H1 (cell line): ENCODE results near the gene UBE3C. TPM values are rescaled to one million over a fixed set of nuclear protein-coding genes. Genes with fewer than 3 reads are reported as not detected.

Experiments used
- CTCF ChIA-PET: fragments of 300-600 bp; sonication (Branson Sonifier 250); formaldehyde crosslinking; loops from one replicate; lab custom pipeline; 2021; ENCODE audit not compliant: partially characterized antibody; lab: Charles Lee
- POLR2A ChIA-PET: fragments of 300-600 bp; sonication (Branson Sonifier 250); formaldehyde crosslinking; loops from one replicate; lab custom pipeline; 2021; ENCODE audit warnings: inconsistent platforms; ENCODE audit not compliant: partially characterized antibody; lab: Charles Lee
- DNase-seq, 2 experiments: peaks; one replicate each; pipeline versions ENCODE4 v3.0.0 to v3.0.0-alpha.2; 2010 to 2022; ENCODE audit warnings: low spot score in 2 of 2, low read depth in 1 of 2, mixed read lengths in 1 of 2
- FAIRE-seq: peaks from 2 replicates; lab custom pipeline; 2011; peaks lifted over from hg19 to GRCh38; lab: Jason Lieb, UNC
- H2AFZ ChIP-seq: 2 replicates; pipeline ENCODE4 v1.8.1; 2012; ENCODE audit warnings: low read length, inconsistent platforms
- H2AK5ac ChIP-seq: 2 replicates; pipeline ENCODE4 v1.6.1; 2013; ENCODE audit warnings: low read depth, low read length
- H2BK120ac ChIP-seq: replicated peaks from 2 replicates; pipeline ENCODE3; 2013; ENCODE audit warnings: low read depth, low read length, inconsistent platforms
- H2BK12ac ChIP-seq: 2 replicates; pipeline ENCODE4 v1.6.1; 2013; ENCODE audit warnings: low read depth, low read length
- H2BK15ac ChIP-seq: 2 replicates; pipeline ENCODE4 v1.6.1; 2013; ENCODE audit warnings: low read length
- H2BK20ac ChIP-seq: 2 replicates; pipeline ENCODE4 v1.6.1; 2013; ENCODE audit warnings: low read length
- H2BK5ac ChIP-seq: 2 replicates; pipeline ENCODE4 v1.6.1; 2013; ENCODE audit warnings: low read depth, low read length
- H3K14ac ChIP-seq: 2 replicates; pipeline ENCODE4 v1.6.1; 2013; ENCODE audit warnings: inconsistent platforms; ENCODE audit not compliant: insufficient read length
- H3K18ac ChIP-seq: 2 replicates; pipeline ENCODE4 v1.6.1; 2013; ENCODE audit warnings: low read length; ENCODE audit errors: extremely low read depth
- H3K23ac ChIP-seq: 2 replicates; pipeline ENCODE4 v1.6.1; 2013; ENCODE audit warnings: inconsistent platforms; ENCODE audit not compliant: insufficient read length
- H3K23me2 ChIP-seq: 2 replicates; pipeline ENCODE4 v1.6.1; 2013; ENCODE audit warnings: low read depth, low read length
- H3K27ac ChIP-seq: 2 replicates; pipeline ENCODE4 v1.6.1; 2011; ENCODE audit warnings: low read depth, low read length, inconsistent platforms
- H3K27me3 ChIP-seq, 4 experiments: replicated peaks in 1 of 4; 1 replicate in 1 of 4; 2 replicates in 3 of 4; pipeline versions ENCODE4 v1.6.1 to v1.8.1; 2011 to 2013; ENCODE audit warnings: low read length in 3 of 4, mild to moderate bottlenecking in 3 of 4, inconsistent platforms in 2 of 4, mixed read lengths in 2 of 4, moderate library complexity in 1 of 4; ENCODE audit not compliant: control insufficient read depth in 3 of 4, insufficient read depth in 3 of 4; ENCODE audit errors: extremely low read depth in 1 of 4
- H3K36me3 ChIP-seq, 4 experiments: 2 replicates each; pipeline versions ENCODE4 v1.6.1 to v1.8.1; 2011 to 2013; ENCODE audit warnings: mild to moderate bottlenecking in 4 of 4, low read length in 3 of 4, moderate library complexity in 2 of 4, control low read depth in 1 of 4, inconsistent platforms in 1 of 4; ENCODE audit not compliant: insufficient read depth in 4 of 4, control insufficient read depth in 2 of 4
- H3K4ac ChIP-seq: replicated peaks from 2 replicates; pipeline ENCODE3; 2013; ENCODE audit warnings: low read length, low read depth, mixed read lengths, inconsistent platforms; ENCODE audit not compliant: insufficient read length
- H3K4me1 ChIP-seq, 4 experiments: replicated peaks in 1 of 4; 1 replicate in 1 of 4; 2 replicates in 3 of 4; pipeline versions ENCODE4 v1.6.1 to v1.8.1; 2011 to 2013; ENCODE audit warnings: low read length in 3 of 4, inconsistent platforms in 2 of 4, mixed read lengths in 1 of 4; ENCODE audit not compliant: insufficient read depth in 4 of 4, control insufficient read depth in 3 of 4
- H3K4me2 ChIP-seq, 2 experiments: 2 replicates each; pipeline versions ENCODE4 v1.6.1 to v1.8.1; 2011 to 2013; ENCODE audit warnings: low read depth in 2 of 2, low read length in 2 of 2, control low read depth in 1 of 2, inconsistent platforms in 1 of 2, mild to moderate bottlenecking in 1 of 2; ENCODE audit not compliant: insufficient read depth in 1 of 2
- H3K4me3 ChIP-seq, 4 experiments: fragments of 200-600, 300-600 bp in 1 of 4; sonication (generic), shearing (Covaris generic), sonication (Bioruptor Twin) in 1 of 4; 2 replicates each; pipeline versions ENCODE4 v1.5.1 to v1.8.1; 2011 to 2016; ENCODE audit warnings: low read length in 4 of 4, low read depth in 3 of 4, control low read depth in 2 of 4, inconsistent platforms in 2 of 4, mild to moderate bottlenecking in 2 of 4, mixed read lengths in 1 of 4, moderate library complexity in 1 of 4; ENCODE audit not compliant: insufficient read depth in 2 of 4; ENCODE audit errors: extremely low read depth in 1 of 4
- H3K56ac ChIP-seq: replicated peaks from 2 replicates; pipeline ENCODE3; 2013; ENCODE audit warnings: low read depth, mild to moderate bottlenecking, mixed read lengths, low read length, inconsistent platforms; ENCODE audit not compliant: insufficient read length
- H3K79me1 ChIP-seq: 2 replicates; pipeline ENCODE4 v1.6.1; 2013; ENCODE audit warnings: low read depth, low read length, control low read depth
- H3K79me2 ChIP-seq, 2 experiments: 2 replicates each; pipeline versions ENCODE4 v1.6.1 to v1.8.1; 2012 to 2013; ENCODE audit warnings: low read length in 2 of 2, mild to moderate bottlenecking in 2 of 2, inconsistent platforms in 1 of 2; ENCODE audit not compliant: insufficient read depth in 2 of 2, control insufficient read depth in 1 of 2
- H3K9ac ChIP-seq, 4 experiments: replicated peaks in 1 of 4; 1 replicate in 1 of 4; 2 replicates in 3 of 4; pipeline versions ENCODE4 v1.6.1 to v1.8.1; 2011 to 2013; ENCODE audit warnings: low read depth in 3 of 4, low read length in 3 of 4, control low read depth in 2 of 4, mild to moderate bottlenecking in 2 of 4, moderate library complexity in 2 of 4, inconsistent platforms in 1 of 4; ENCODE audit errors: extremely low read depth in 1 of 4
- H3K9me3 ChIP-seq, 2 experiments: 2 replicates each; pipeline versions ENCODE4 v1.6.1 to v1.8.1; 2012 to 2013; ENCODE audit warnings: mild to moderate bottlenecking in 2 of 2, moderate library complexity in 2 of 2, control low read depth in 1 of 2, inconsistent platforms in 1 of 2, low read depth in 1 of 2, low read length in 1 of 2, mixed read lengths in 1 of 2; ENCODE audit not compliant: insufficient read depth in 2 of 2
- H4K20me1 ChIP-seq, 2 experiments: replicated peaks in 1 of 2; 2 replicates each; pipeline versions ENCODE3 to v1.8.1; 2011 to 2013; ENCODE audit warnings: inconsistent platforms in 2 of 2, low read length in 2 of 2, mild to moderate bottlenecking in 1 of 2; ENCODE audit not compliant: insufficient read depth in 2 of 2, control insufficient read depth in 1 of 2
- H4K5ac ChIP-seq: 2 replicates; pipeline ENCODE4 v1.6.1; 2013; ENCODE audit warnings: low read length, low read depth, mixed read lengths, inconsistent platforms; ENCODE audit not compliant: insufficient read length
- H4K8ac ChIP-seq: 2 replicates; pipeline ENCODE4 v1.8.0; 2013; ENCODE audit warnings: mild to moderate bottlenecking, moderate library complexity, low read length, inconsistent platforms; ENCODE audit not compliant: insufficient read depth; ENCODE audit errors: extremely low read depth
- H4K91ac ChIP-seq: replicated peaks from 2 replicates; pipeline ENCODE3; 2013; ENCODE audit warnings: low read length, mixed read lengths, inconsistent platforms; ENCODE audit not compliant: insufficient read length
- CHD1 ChIP-seq: IDR thresholded peaks from 2 replicates; pipeline ENCODE4 v1.6.1; 2012; ENCODE audit warnings: low read depth, low read length, improper control_type of control experiment
- EP300 ChIP-seq, 2 experiments: IDR thresholded peaks; 1 replicate in 1 of 2; 2 replicates in 1 of 2; pipeline ENCODE4 v1.6.1; 2011 to 2012; ENCODE audit warnings: low read depth in 2 of 2, low read length in 2 of 2, mild to moderate bottlenecking in 2 of 2, borderline replicate concordance in 1 of 2, inconsistent platforms in 1 of 2, moderate library complexity in 1 of 2
- FOSL1 ChIP-seq: IDR thresholded peaks from 2 replicates; pipeline ENCODE4 v1.6.1; 2011; ENCODE audit warnings: mild to moderate bottlenecking, low read depth, low read length, moderate library complexity; ENCODE audit not compliant: insufficient read depth
- GTF2F1 ChIP-seq: IDR thresholded peaks from 2 replicates; pipeline ENCODE4 v1.6.1; 2012; ENCODE audit warnings: low read depth, low read length, improper control_type of control experiment, borderline replicate concordance
- KDM5A ChIP-seq: fragments of 200-600 bp; IDR thresholded peaks from 2 replicates; pipeline ENCODE4 v1.7.1; 2012; ENCODE audit warnings: mild to moderate bottlenecking, low read length, inconsistent platforms, mixed read lengths
- SAP30 ChIP-seq: fragments of 300-600 bp; sonication (generic); IDR thresholded peaks from 2 replicates; pipeline ENCODE4 v1.7.1; 2012; ENCODE audit warnings: low read length, moderate library complexity, mild to moderate bottlenecking, inconsistent platforms; ENCODE audit not compliant: insufficient read depth, insufficient replicate concordance
- SRF ChIP-seq: IDR thresholded peaks from 2 replicates; pipeline ENCODE4 v1.6.1; 2011; ENCODE audit warnings: mild to moderate bottlenecking, low read depth, low read length, moderate library complexity
- SUZ12 ChIP-seq: fragments of 200-600 bp; sonication (generic); IDR thresholded peaks from 2 replicates; pipeline ENCODE4 v1.6.1; 2012; ENCODE audit warnings: mild to moderate bottlenecking, inconsistent platforms, low read length, moderate library complexity, mixed read lengths
- WGBS, 2 experiments: shearing (Covaris generic) in 1 of 2; methylation state at CpG; one replicate each; pipeline versions ENCODE4 v1.1.6 to v1.1.7; 2013 to 2015; ENCODE audit warnings: low lambda C conversion rate in 2 of 2, mixed read lengths in 2 of 2, inconsistent platforms in 1 of 2, low coverage in 1 of 2, missing lambda C conversion rate in 1 of 2; ENCODE audit not compliant: insufficient replicate concordance in 2 of 2, insufficient coverage in 1 of 2, insufficient read length in 1 of 2; ENCODE audit errors: extremely low coverage in 1 of 2, missing lambda C conversion rate in 1 of 2; 5-methylcytosine and 5-hydroxymethylcytosine counted together
- polyA plus RNA-seq, 7 experiments: library from polyadenylated mRNA; depleted of rRNA in 3 of 7; stranded (reverse) in 5 of 7; unstranded in 2 of 7; fragments of >200 nt in 5 of 7; fragments of 200-250 nt in 2 of 7; gene quantifications; 1 replicate in 5 of 7; 2 replicates in 1 of 7; 4 replicates in 1 of 7; pipeline versions ENCODE4 v1.2.1 to v1.2.3, GENCODE V29; 2011 to 2013; ENCODE audit warnings: missing spikeins in 2 of 7, mixed read lengths in 2 of 7
- total RNA-seq: library from RNA; stranded (reverse); fragmentation: NEBNext Ultra II Directional; extraction: Animal tissue kit (Norgen Biotek cat#: 25700); gene quantifications from 2 replicates; pipeline ENCODE4 v1.2.1, GENCODE V29; 2021
- TF ChIP-seq, protein P1 (sequence below), 3 experiments: IDR thresholded peaks; 1 replicate in 2 of 3; 2 replicates in 1 of 3; pipeline versions ENCODE4 v1.5.1 to v1.6.1; 2011; ENCODE audit warnings: low read length in 3 of 3, mild to moderate bottlenecking in 3 of 3, inconsistent platforms in 2 of 3, low read depth in 1 of 3, moderate library complexity in 1 of 3; ENCODE audit not compliant: insufficient read depth in 1 of 3; ENCODE audit errors: control extremely low read depth in 1 of 3

The UBE3C gene
- total and polyA plus RNA-seq, 2 of the 8 experiments (the other 6 are each of a cell fraction or from before 2014, with no cell fraction given): 32.0 to 54.1 TPM

DNA sequence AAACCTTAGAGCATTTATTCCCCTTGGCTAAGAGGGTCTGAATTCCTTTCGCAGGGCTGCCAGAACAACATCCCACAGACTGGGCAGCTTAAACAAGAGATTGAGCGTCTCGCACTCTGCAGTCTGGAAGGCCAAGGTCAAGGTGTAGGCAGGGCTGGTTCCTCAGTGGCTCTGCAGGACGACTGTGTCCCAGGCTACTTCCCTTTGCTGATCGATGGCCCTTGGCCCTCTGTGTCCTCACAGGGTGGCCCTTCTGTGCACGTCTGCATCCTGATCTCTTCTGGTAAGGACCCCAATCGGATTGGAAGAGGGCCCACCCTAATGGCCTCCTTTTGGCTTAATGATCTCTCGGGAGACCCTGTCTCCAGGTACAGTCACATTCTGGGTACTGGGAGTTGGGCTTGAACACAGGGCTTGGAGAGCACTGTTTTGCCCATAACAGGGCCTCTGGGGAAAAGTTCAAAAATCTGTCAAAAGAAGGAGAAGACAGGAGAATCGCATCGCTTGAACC, 162.9 kb downstream of the UBE3C start:
- Histone ChIP-seq H2BK120ac (peak overlapping the region; percentile 49), H3K4me1 (peaks cover 0 to 2% (median under 1%) of the 10 kb centered on the region in 4 experiments; a peak in 5 of 7 replicates), H3K79me2 (no peaks in the 10 kb centered on the region), H3K23me2 (peaks cover 10% of the 10 kb centered on the region; the same call in 1 of the 2 replicates), H3K9me3 (no peaks in the 10 kb centered on the region), H2BK12ac (peak overlapping the region; percentile 91; the same call in 1 of the 2 replicates), H3K27ac (no peak overlapping the region), H3K18ac (no peak overlapping the region), H3K36me3 (no peaks in the 10 kb centered on the region; a peak in 1 of 8 replicates), H2BK20ac (peak overlapping the region; percentile 74), H3K9ac (no peak overlapping the region), H2BK5ac (no peak overlapping the region; the same call in 1 of the 2 replicates), H3K4ac (peak overlapping the region; percentile 48), H3K23ac (no peak overlapping the region), H4K20me1 (peaks cover 0 to 8% of the 10 kb centered on the region in 2 experiments), H2BK15ac (peak overlapping the region; percentile 74), H4K8ac (no peak overlapping the region), H2AFZ (peak overlapping the region; percentile 64; the same call in 1 of the 2 replicates), H3K27me3 (peaks cover 0 to 7% (median 0%) of the 10 kb centered on the region in 4 experiments; a peak in 1 of 7 replicates), H3K79me1 (0 out of 2 replicates have a peak, but pooled peaks cover 3% of the 10 kb centered on the region), H3K4me2 (no peak overlapping the region), H2AK5ac (peak overlapping the region; percentile 56; the same call in 1 of the 2 replicates), H4K5ac (no peak overlapping the region), H3K56ac (no peak overlapping the region), H4K91ac (peak overlapping the region; percentile 72), H3K14ac (no peak overlapping the region), H3K4me3 (no peak overlapping the region)
- 90% methylated on average over 10 of the region's 10 CpGs; no CpG with 5 or more reads in 1 of the 2 experiments for WGBS, 2 experiments
- ChIA-PET CTCF (interaction anchor here (0.6 to 2.6 kb wide), 4 partner anchors 9 to 80 kb away, joined by 3 to 16 read pairs (median 4); no protein-coding TSS in a partner anchor), POLR2A (interaction anchor here (0.7 to 5.8 kb wide), 5 partner anchors 8 to 63 kb away, joined by 3 to 34 read pairs (median 3); partner anchors contain the start of gene DNAJB6)
- DNase-seq: no peak
- TF ChIP-seq CHD1 (no peak), SUZ12 (no peak), FOSL1 (no peak), KDM5A (no peak), SAP30 (no peak), EP300 (IDR thresholded peaks at IDR 0.05; ENCODE audit: borderline replicate concordance in 1 of 2, low read depth in 2 of 2, low read length in 2 of 2) (no peak), SRF (no peak), GTF2F1 (no peak)
- TF ChIP-seq, protein P1, sequence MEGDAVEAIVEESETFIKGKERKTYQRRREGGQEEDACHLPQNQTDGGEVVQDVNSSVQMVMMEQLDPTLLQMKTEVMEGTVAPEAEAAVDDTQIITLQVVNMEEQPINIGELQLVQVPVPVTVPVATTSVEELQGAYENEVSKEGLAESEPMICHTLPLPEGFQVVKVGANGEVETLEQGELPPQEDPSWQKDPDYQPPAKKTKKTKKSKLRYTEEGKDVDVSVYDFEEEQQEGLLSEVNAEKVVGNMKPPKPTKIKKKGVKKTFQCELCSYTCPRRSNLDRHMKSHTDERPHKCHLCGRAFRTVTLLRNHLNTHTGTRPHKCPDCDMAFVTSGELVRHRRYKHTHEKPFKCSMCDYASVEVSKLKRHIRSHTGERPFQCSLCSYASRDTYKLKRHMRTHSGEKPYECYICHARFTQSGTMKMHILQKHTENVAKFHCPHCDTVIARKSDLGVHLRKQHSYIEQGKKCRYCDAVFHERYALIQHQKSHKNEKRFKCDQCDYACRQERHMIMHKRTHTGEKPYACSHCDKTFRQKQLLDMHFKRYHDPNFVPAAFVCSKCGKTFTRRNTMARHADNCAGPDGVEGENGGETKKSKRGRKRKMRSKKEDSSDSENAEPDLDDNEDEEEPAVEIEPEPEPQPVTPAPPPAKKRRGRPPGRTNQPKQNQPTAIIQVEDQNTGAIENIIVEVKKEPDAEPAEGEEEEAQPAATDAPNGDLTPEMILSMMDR (IDR thresholded peaks at IDR 0.05; ENCODE audit: control extremely low read depth in 1 of 3, insufficient read depth in 1 of 3, low read depth in 1 of 3, low read length in 3 of 3): no peak
- FAIRE-seq: no peak
